Tibial nerve (tissue), 4 donors: ENCODE results near the gene ITIH4. TPM values are rescaled to one million over a fixed set of nuclear protein-coding genes. Genes with fewer than 3 reads are reported as not detected.

Source experiments
- DNase-seq, 2 donors: peaks; one replicate each; pipeline ENCODE4 v3.0.0-alpha.2; 2019; ENCODE audit warnings: low spot score in 2 of 2
- H3K27ac ChIP-seq, 4 donors: fragments of 200-600 bp; sonication (generic) in 3 of 4; one replicate each; pipeline ENCODE4 v1.5.1; 2017 to 2019; ENCODE audit warnings: mild to moderate bottlenecking in 1 of 4
- H3K27me3 ChIP-seq, 2 donors: fragments of 200-600 bp; sonication (generic) in 1 of 2; one replicate each; pipeline versions ENCODE4 v1.5.1 to v1.6.0; 2017 to 2019
- H3K36me3 ChIP-seq, 3 donors: fragments of 200-600 bp; sonication (generic); one replicate each; pipeline ENCODE4 v1.5.1; 2018 to 2019
- H3K4me1 ChIP-seq, 4 donors: fragments of 200-600 bp; sonication (generic) in 3 of 4; one replicate each; pipeline ENCODE4 v1.5.1; 2017 to 2019
- H3K4me3 ChIP-seq, 4 donors: fragments of 200-600 bp; sonication (generic) in 3 of 4; one replicate each; pipeline ENCODE4 v1.5.1; 2017 to 2019; ENCODE audit warnings: mild to moderate bottlenecking in 1 of 4, moderate library complexity in 1 of 4
- H3K9me3 ChIP-seq, 4 donors: fragments of 200-600 bp; sonication (generic) in 3 of 4; one replicate each; pipeline ENCODE4 v1.5.1; 2017 to 2019
- CTCF ChIP-seq, 5 experiments: fragments of 200-600 bp in 3 of 5; fragments of 450-650 bp in 2 of 5; sonication (generic) in 3 of 5; IDR thresholded peaks; one replicate each; pipeline ENCODE4 v1.5.1; 2016 to 2019; ENCODE audit warnings: antibody characterized with exemption in 5 of 5, mild to moderate bottlenecking in 3 of 5, moderate library complexity in 2 of 5
- EP300 ChIP-seq, 2 donors: sonication (generic); formaldehyde crosslinking; IDR thresholded peaks; one replicate each; pipeline ENCODE4 v1.6.1; 2017; ENCODE audit warnings: antibody characterized with exemption in 2 of 2, mild to moderate bottlenecking in 1 of 2
- POLR2A ChIP-seq, 2 donors: fragments of 450-650 bp; IDR thresholded peaks; one replicate each; pipeline ENCODE4 v1.6.1; 2017; ENCODE audit warnings: antibody characterized with exemption in 2 of 2, mild to moderate bottlenecking in 2 of 2, moderate library complexity in 2 of 2
- WGBS, 2 donors: methylation state at CpG; one replicate each; pipeline ENCODE4 v1.1.5; 2018; 5-methylcytosine and 5-hydroxymethylcytosine counted together
- total RNA-seq, 4 donors: library from RNA; depleted of rRNA; stranded (reverse); fragments of >200 nt; gene quantifications; one replicate each; pipeline ENCODE4 v1.1.0, GENCODE V29; 2016

ITIH4 gene
- total RNA-seq, 4 donors from 2014 or later: 5.4 to 24.9 (median 10.1) TPM

- no peak for TF ChIP-seq EP300 (IDR thresholded peaks at IDR 0.05)
- no peak for TF ChIP-seq POLR2A (IDR thresholded peaks at IDR 0.05)
- no peak for TF ChIP-seq CTCF (IDR thresholded peaks at IDR 0.05)
- no peak overlapping the region for H3K27ac ChIP-seq
- WGBS, 2 donors: 54 to 58% methylated on average over 8 of the region's 8 CpGs
- H3K4me1 ChIP-seq: peaks cover 0 to 8% (median 2%) of the 10 kb centered on the region in 4 donors
- no peaks in the 10 kb centered on the region for H3K9me3 ChIP-seq
- H3K27me3 ChIP-seq: no peaks in the 10 kb centered on the region
- H3K4me3 ChIP-seq: no peak overlapping the region
- no peaks in the 10 kb centered on the region for H3K36me3 ChIP-seq
- peak in 1 of 2 donors; percentile 1 for DNase-seq
Measured at GRCh38 chr3:52775877-52776276, 54.6 kb downstream of the ITIH4 start.

GRCh38 chr3:52774901-52775864 lies 55.3 kb downstream of the ITIH4 start:
- H3K27me3 ChIP-seq: no peaks in the 10 kb centered on the region
- peaks cover 0 to 8% (median 2%) of the 10 kb centered on the region in 4 donors for H3K4me1 ChIP-seq
- H3K9me3 ChIP-seq: no peaks in the 10 kb centered on the region
- TF ChIP-seq EP300 (IDR thresholded peaks at IDR 0.05) (no peak), CTCF (IDR thresholded peaks at IDR 0.05) (no peak), POLR2A (IDR thresholded peaks at IDR 0.05) (no peak)
- peak; percentile 13 to 23 for DNase-seq
- H3K4me3 ChIP-seq: no peak overlapping the region
- no peak overlapping the region for H3K27ac ChIP-seq
- 47 to 52% methylated on average over 6 of the region's 6 CpGs for WGBS, 2 donors
- H3K36me3 ChIP-seq: no peaks in the 10 kb centered on the region

GRCh38 chr3:52774066-52774713 lies 56.3 kb downstream of the ITIH4 start:
- no peaks in the 10 kb centered on the region for H3K9me3 ChIP-seq
- H3K4me1 ChIP-seq: peaks cover 0 to 18% (median 9%) of the 10 kb centered on the region in 4 donors
- H3K4me3 ChIP-seq: no peak overlapping the region
- H3K36me3 ChIP-seq: no peaks in the 10 kb centered on the region
- no peak for TF ChIP-seq POLR2A (IDR thresholded peaks at IDR 0.05)
- TF ChIP-seq EP300 (IDR thresholded peaks at IDR 0.05): no peak
- no peak for TF ChIP-seq CTCF (IDR thresholded peaks at IDR 0.05)
- DNase-seq: peak in 1 of 2 donors; percentile 0
- no peaks in the 10 kb centered on the region for H3K27me3 ChIP-seq
- H3K27ac ChIP-seq: no peak overlapping the region
- 75 to 85% methylated on average over 8 of the region's 8 CpGs for WGBS, 2 donors

- no peak overlapping the region for H3K4me3 ChIP-seq
- DNase-seq: no peak
- WGBS, 2 donors: 90 to 93% methylated on average over 13 of the region's 13 CpGs
- TF ChIP-seq EP300 (IDR thresholded peaks at IDR 0.05) (no peak), CTCF (IDR thresholded peaks at IDR 0.05) (no peak), POLR2A (IDR thresholded peaks at IDR 0.05) (no peak)
- H3K27ac ChIP-seq: no peak overlapping the region
- H3K4me1 ChIP-seq: peaks cover 0 to 24% (median 9%) of the 10 kb centered on the region in 4 donors
- no peaks in the 10 kb centered on the region for H3K27me3 ChIP-seq
- H3K36me3 ChIP-seq: peaks cover 0 to under 1% (median 0%) of the 10 kb centered on the region in 3 donors
- no peaks in the 10 kb centered on the region for H3K9me3 ChIP-seq
Measured at GRCh38 chr3:52773361-52774065, 57.0 kb downstream of the ITIH4 start.
